GM21515 (cell line): ENCODE results near the gene ADAM12.
"Not testable (repeated sequence)": the region's sequence is repeated elsewhere in the genome, so short reads cannot be mapped to it uniquely, and the experiment has no call there.

Source experiments
- ATAC-seq: cut with Tn5 transposase; IDR thresholded peaks from one replicate; pipeline ENCODE4 v1.9.1; 2021; ENCODE audit not compliant: unreplicated experiment

Gene ADAM12

DNA sequence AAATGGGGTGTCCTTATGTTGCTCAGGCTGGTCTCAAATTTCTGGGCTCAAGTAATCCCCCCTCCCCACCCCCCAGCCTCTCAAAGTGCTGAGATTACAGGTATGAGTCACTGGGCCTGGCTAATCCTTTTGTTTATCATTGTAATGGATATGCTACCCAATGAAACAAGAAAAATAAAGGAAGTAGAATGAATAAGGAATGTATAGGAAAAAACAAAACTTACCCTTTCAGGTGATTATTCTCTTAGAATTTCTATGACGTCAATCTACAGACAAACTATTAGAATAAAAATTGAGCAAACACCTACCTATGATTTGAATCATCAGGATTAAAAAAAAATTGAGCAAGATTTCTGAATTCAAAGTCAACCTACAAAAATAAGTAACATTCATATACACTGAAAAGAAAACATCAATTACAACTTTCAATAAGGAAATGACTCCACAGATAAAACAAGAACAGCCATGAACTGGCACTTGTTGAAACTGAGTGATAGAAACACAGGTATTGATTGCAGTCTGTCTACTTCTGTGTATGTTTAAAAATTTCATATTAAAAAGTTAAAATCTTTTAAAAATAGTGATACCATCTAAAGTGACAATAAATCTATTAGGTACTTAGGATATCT, 12.2 kb downstream of the ADAM12 start:
- no peak for ATAC-seq

GRCh38 chr10:126375299-126375698, 13.0 kb downstream of the ADAM12 start:
- ATAC-seq = no peak

DNA sequence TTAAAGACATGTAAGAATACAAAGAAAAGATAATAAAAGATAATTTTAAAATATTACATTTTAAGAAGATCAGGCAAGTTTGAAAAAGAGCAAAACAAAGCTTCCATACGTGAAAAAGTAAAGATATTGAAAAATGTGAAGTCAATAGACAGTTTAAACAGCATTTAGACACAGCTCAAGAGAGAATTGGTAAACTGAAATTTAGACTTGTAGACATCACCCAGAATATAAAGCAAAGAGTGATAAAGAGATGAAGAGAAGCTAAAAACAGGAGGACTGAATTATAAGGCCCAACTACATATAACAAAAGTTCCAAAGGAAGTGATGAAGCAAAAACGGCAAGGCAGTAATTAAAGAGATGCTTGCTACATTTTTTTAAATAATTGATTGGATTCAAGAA, 13.8 kb downstream of the ADAM12 start:
- no peak for ATAC-seq

- ATAC-seq = no peak
These were observed 14.3 kb downstream of the ADAM12 start for GRCh38 chr10:126373972-126374371.

GRCh38 chr10:126373147-126373546, 15.1 kb downstream of the ADAM12 start:
- no peak for ATAC-seq

- ATAC-seq = no peak
These were observed 15.9 kb downstream of the ADAM12 start for GRCh38 chr10:126372396-126372795.

GRCh38 chr10:126369125-126369710, 19.1 kb downstream of the ADAM12 start:
- ATAC-seq = no peak

- ATAC-seq = no peak
These were observed 31.1 kb downstream of the ADAM12 start for GRCh38 chr10:126357169-126357568.

GRCh38 chr10:126353666-126354065, 34.6 kb downstream of the ADAM12 start:
- no peak for ATAC-seq

DNA sequence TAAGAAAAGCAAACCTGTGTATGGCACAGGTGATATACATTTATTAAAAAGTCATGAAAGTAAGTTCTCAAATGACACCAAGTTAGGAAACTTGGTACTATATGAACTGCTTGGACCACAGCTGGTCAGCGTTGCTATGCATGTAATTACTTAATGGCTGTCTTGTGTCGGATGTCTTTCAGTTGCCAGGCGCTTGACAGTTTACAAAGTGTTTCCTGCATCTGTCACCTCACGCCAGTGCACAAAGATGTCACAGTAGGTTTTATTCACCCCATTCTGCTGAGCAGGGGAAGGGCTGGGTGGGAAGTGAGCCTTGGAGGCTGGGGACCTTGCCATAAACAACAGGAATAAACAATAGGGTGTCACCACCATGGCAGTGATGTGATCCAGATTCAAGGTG, 35.8 kb downstream of the ADAM12 start:
- ATAC-seq = no peak

- no peak for ATAC-seq
These were observed 37.3 kb downstream of the ADAM12 start for GRCh38 chr10:126351021-126351420.

DNA sequence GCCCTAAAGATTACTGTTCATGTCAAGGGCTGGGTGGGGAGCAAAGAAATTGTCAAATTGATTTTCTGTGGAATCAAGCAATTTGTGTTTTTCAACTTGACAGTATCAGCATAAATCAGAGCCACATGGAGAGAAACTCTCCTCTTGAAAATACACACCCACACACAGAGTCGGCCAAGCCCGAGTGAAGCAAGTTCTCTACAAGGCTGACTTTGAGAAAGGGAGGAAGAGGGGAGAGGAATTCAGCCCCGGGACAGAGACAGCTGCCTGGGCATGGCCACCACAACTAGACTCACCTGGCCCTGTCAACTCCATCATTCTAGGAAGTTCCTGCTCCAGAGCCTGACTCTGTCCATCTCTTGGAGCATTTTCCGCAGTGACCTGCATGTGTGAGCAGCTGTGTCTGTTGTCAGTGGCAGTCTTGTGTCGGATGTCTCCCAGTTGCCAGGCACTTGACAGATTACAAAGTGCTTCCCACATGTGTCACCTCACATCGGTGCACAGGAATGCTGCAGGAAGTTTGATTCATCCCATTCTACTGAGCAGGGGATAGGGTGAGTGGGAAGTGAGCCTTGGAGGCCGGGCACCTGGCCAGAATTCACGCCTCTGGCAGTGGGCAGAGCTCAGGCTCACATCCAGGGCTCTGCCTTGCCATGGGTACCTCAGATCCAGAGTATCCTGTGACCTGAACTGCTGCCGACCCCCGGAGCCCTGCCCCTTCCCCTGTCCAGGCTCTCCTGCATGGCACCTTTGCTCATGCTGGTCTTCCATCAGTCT, 37.9 kb downstream of the ADAM12 start:
- ATAC-seq = no peak

GRCh38 chr10:126349676-126350075, 38.6 kb downstream of the ADAM12 start:
- no peak for ATAC-seq

DNA sequence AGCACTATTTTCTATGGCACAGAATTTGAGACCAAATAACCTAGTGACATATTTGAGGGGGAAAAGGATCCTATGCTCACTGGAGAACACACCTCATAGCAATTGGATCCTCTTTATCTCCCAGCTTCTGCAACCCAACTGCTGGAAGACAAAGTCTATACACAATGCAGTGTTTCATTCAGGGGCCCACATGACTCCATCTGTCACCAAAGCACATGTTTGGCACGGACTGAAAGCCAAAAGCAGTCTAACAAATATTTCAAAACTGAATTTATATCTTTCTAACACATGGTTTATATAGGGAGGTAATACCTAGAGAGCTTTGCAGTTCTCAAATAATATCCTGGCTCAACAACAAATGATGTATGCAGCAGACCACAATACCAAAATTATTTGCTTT, 39.2 kb downstream of the ADAM12 start:
- no peak for ATAC-seq

DNA sequence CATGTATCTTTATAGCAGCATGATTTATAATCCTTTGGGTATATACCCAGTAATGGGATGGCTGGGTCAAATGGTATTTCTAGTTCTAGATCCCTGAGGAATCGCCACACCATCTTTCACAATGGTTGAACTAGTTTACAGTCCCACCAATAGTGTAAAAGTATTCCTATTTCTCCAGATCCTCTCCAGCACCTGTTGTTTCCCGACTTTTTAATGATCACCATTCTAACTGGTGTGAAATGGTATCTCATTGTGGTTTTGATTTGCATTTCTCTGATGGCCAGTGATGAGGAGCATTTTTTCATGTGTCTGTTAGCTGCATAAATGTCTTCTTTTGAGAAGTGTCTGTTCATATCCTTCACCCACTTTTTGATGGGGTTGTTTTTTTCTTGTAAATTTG, 44.8 kb downstream of the ADAM12 start:
- ATAC-seq = not testable (repeated sequence)

DNA sequence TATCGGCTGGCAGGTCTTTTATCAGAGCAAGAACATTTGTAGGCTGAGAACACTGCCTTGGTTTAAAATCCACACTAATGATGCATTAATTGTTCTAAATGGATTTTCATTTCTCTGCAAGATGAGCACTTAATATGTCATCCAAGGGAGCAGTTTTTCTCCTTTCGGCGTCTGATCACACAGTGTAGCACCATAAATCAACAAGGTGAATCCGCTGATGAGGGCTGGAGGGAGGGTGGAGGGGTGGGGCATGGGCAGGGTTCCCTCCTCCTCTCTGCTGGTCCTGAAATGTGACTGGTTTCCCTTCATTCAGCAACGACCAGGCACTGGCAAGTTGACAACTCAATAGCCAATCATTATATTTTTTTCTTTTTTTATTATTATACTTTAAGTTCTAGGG, 45.6 kb downstream of the ADAM12 start:
- ATAC-seq = no peak

- no peak for ATAC-seq
These were observed 46.8 kb downstream of the ADAM12 start for GRCh38 chr10:126341491-126341890.

DNA sequence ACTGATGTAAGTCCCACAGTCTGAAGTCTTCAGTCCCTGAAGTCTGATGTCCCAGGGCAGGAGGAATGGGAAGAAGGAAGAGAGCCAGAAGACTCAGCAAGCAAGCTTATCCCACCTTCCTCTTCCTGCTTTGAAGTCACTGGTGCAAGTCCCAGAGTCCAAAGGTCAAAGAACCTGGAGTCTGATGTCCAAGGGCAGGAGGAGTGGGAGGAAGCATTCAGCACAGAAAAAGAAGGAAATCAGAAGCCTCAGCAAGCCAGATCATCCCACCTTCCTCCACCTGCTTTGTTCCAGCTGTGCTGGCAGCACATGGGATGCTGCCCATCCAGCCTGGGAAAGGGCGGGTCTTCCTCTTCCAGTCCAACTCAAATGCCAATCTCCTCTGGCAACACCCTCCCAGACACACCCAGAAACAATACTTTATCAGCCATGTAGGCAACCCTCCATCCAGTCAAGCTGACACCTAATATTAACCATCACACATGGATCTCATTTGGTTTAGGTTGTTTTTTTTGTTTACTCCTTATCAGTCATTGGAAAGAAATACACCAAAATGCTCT, 50.9 kb downstream of the ADAM12 start:
- no peak for ATAC-seq

DNA sequence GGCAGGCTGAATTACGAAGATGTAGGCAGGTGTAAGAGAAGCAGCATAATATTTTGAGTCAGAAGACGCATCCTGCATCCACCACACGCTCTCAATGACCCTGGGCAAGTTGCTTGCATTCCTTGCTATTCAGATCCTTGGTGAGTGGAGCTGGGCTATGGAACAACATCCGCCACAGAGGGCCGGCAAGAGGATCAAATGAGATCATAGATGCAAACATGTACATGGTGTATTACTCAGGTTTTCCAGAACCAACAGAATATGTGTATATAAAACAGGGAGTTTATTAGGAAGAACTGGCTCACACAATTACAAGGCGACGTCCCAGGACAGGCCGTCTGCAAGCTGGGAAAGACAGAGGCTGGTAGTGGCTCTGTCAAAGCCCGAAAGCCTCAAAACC, 51.5 kb downstream of the ADAM12 start:
- no peak for ATAC-seq

DNA sequence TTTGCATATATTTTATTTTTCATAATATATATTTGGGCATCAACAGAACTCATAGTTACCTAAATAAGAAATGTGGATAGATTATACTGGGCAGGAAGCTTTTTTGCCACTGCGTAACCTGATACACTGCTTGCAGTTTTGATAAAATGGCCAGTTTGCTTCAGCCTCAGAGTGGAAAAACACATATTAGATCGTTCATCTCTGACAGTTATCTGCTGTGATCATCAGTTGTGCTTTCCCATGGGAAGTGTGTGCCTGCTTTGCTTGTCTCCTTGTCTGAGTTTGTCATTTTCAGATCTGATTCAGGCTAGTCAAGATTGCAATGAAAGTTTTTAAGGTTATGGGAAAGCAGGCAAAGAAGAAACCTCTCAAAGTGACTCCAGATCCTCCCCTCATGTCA, 54.0 kb downstream of the ADAM12 start:
- no peak for ATAC-seq

- ATAC-seq = no peak
These were observed 55.7 kb downstream of the ADAM12 start for GRCh38 chr10:126332576-126332975.

- ATAC-seq = no peak
These were observed 57.2 kb downstream of the ADAM12 start for GRCh38 chr10:126331101-126331500.
